A673 (cell line): ENCODE data around the gene UPK1B. TPM values are rescaled to one million over a fixed set of nuclear protein-coding genes. Genes with fewer than 3 reads are reported as not detected.

ENCODE experiments used
- BruUV-seq: library from RNA; stranded (reverse); fragments of 400-500 nt; replicated peaks from 2 replicates; lab custom pipeline; 2021; lab: Mats Ljungman, UMichigan
- CTCF ChIA-PET: fragments of 300-600 bp; sonication (Branson Sonifier 250); formaldehyde crosslinking; loops from one replicate; lab custom pipeline; 2022; ENCODE audit warnings: antibody characterized with exemption; lab: Charles Lee
- POLR2A ChIA-PET: fragments of 300-600 bp; sonication (Branson Sonifier 250); formaldehyde crosslinking; loops from one replicate; lab custom pipeline; 2022; ENCODE audit warnings: antibody characterized with exemption; ENCODE audit not compliant: low non-redundant PET; lab: Charles Lee
- DNase-seq: peaks from one replicate; pipeline ENCODE4 v3.0.0-alpha.2; 2015; ENCODE audit warnings: low spot score
- H3K27ac ChIP-seq: fragments of 200-600 bp; sonication (generic); 2 replicates; pipeline ENCODE4 v1.5.1; 2016; ENCODE audit warnings: mixed run types, low read depth, mild to moderate bottlenecking, mixed read lengths, antibody characterized with exemption, low read length; ENCODE audit not compliant: poor library complexity, severe bottlenecking
- H3K27me3 ChIP-seq: fragments of 200-600 bp; sonication (generic); replicated peaks from 2 replicates; pipeline ENCODE4 v1.6.1; 2017; ENCODE audit warnings: mixed run types, low read depth, mild to moderate bottlenecking, mixed read lengths, antibody characterized with exemption, low read length; ENCODE audit not compliant: insufficient read depth, poor library complexity
- H3K36me3 ChIP-seq: fragments of 200-600 bp; sonication (generic); 2 replicates; pipeline ENCODE4 v1.6.1; 2016; ENCODE audit warnings: mixed run types, mild to moderate bottlenecking, mixed read lengths, antibody characterized with exemption, low read length; ENCODE audit not compliant: insufficient read depth, poor library complexity, severe bottlenecking
- H3K4me1 ChIP-seq: fragments of 200-600 bp; sonication (generic); 2 replicates; pipeline ENCODE4 v1.6.1; 2017; ENCODE audit warnings: mixed run types, mild to moderate bottlenecking, mixed read lengths, antibody characterized with exemption, low read length; ENCODE audit not compliant: insufficient read depth, poor library complexity, severe bottlenecking
- H3K4me3 ChIP-seq: fragments of 200-600 bp; sonication (generic); 2 replicates; pipeline ENCODE4 v1.5.1; 2016; ENCODE audit warnings: low read depth, mixed run types, mild to moderate bottlenecking, mixed read lengths, low read length; ENCODE audit not compliant: poor library complexity, severe bottlenecking
- H3K9me3 ChIP-seq: fragments of 200-600 bp; sonication (generic); 2 replicates; pipeline ENCODE4 v1.6.1; 2016; ENCODE audit warnings: mixed run types, low read depth, mild to moderate bottlenecking, mixed read lengths, antibody characterized with exemption, low read length; ENCODE audit not compliant: poor library complexity, severe bottlenecking
- EZH2 ChIP-seq: fragments of 200-600 bp; sonication (generic); IDR thresholded peaks from 2 replicates; pipeline ENCODE4 v1.6.1; 2017; ENCODE audit warnings: borderline replicate concordance, low read depth, mild to moderate bottlenecking, mixed read lengths, antibody characterized with exemption, low read length; ENCODE audit not compliant: poor library complexity, severe bottlenecking
- intact Hi-C: fragments of 100-400 bp; cut with micrococcal nuclease; formaldehyde crosslinking; loops from one replicate; pipeline ENCODE4 v1.10.0; 2022; ENCODE audit not compliant: unreplicated experiment
- total RNA-seq: library from RNA; stranded (reverse); gene quantifications from 2 replicates; pipeline ENCODE4 v1.2.3, GENCODE V29; 2021
- TF ChIP-seq, protein P1 (sequence below): fragments of 300-800, 200-600 bp; sonication (generic); conservative IDR thresholded peaks from 2 replicates; pipeline ENCODE4 v1.5.1; 2017; ENCODE audit warnings: low read depth, mild to moderate bottlenecking, antibody characterized with exemption, low read length, moderate library complexity, mixed read lengths

UPK1B gene
- total RNA-seq, 1 experiment from 2014 or later = not detected

DNA sequence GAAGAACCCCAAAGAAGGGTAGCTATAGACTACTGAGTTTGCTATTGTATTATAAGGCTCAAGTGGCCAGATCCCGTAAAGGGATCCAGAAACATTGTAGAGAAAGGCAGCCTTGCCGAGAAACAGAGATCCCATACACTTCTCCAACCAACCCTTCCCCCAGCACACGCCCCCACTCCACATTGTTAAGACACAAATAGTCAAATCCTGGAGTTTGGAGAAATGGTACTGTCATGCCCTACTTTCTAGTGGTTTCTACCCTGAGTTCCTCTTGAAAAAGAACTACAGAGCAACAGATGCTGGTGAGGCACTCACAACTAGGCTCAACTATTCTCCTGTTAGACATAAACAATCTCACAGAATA, 34.1 kb downstream of the UPK1B start:
- no peaks in the 10 kb centered on the region for H3K4me1 ChIP-seq
- POLR2A ChIA-PET = no interaction called here
- intact Hi-C loops = no loop called here
- no peaks in the 10 kb centered on the region for H3K36me3 ChIP-seq
- BruUV-seq = no TSS peak
- H3K9me3 ChIP-seq = no peaks in the 10 kb centered on the region
- DNase-seq = no peak
- no peak overlapping the region for H3K27ac ChIP-seq
- H3K4me3 ChIP-seq = no peak overlapping the region
- H3K27me3 ChIP-seq = no peaks in the 10 kb centered on the region
- CTCF ChIA-PET = no interaction called here
- TF ChIP-seq EZH2 = no peak
- TF ChIP-seq, protein P1, sequence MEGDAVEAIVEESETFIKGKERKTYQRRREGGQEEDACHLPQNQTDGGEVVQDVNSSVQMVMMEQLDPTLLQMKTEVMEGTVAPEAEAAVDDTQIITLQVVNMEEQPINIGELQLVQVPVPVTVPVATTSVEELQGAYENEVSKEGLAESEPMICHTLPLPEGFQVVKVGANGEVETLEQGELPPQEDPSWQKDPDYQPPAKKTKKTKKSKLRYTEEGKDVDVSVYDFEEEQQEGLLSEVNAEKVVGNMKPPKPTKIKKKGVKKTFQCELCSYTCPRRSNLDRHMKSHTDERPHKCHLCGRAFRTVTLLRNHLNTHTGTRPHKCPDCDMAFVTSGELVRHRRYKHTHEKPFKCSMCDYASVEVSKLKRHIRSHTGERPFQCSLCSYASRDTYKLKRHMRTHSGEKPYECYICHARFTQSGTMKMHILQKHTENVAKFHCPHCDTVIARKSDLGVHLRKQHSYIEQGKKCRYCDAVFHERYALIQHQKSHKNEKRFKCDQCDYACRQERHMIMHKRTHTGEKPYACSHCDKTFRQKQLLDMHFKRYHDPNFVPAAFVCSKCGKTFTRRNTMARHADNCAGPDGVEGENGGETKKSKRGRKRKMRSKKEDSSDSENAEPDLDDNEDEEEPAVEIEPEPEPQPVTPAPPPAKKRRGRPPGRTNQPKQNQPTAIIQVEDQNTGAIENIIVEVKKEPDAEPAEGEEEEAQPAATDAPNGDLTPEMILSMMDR = no peak

DNA sequence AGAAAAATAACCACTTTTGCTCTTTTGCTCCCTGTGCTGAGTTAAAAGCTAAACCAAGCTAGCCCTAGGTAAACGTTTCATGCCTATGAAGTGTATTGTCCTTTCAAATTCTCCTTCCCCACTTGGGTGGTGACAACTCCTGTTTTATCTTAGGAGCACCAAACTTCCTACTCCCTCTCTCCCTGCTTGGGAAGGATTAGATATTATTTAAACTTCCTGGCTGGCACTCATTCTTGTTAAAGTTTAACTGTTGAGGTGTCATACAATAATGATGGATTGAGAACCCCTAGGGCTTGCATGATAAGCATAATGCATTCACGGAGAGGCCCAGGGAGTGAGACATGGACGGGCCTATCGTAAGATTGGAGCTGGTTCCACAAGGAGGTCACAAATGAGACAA, 37.8 kb downstream of the UPK1B start:
- POLR2A ChIA-PET = no interaction called here

DNA sequence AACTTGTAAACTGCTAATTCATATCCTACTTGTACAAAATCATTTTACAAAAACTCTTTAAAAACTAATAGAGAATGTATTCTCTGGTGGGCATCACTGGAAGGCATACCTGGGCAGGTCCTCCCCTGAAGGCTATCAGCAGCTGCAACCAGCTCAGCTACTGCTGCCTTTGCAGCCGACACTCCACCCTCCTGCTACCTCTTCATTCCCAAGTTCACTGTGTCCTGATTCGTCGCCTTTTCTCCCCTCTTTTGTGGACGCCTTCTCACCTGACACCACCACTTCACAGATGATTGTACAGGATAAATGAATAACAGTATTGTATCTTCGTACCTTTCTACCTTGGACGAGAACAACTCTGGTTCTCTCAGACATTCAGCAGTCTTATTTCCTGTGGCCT, 38.4 kb downstream of the UPK1B start:
- TF ChIP-seq EZH2 = no peak
- TF ChIP-seq, protein P1 = no peak

More for the DNA sequence above, 37.8 kb downstream of the UPK1B start:
- H3K4me1 ChIP-seq = no peaks in the 10 kb centered on the region
- no peak for TF ChIP-seq EZH2
- TF ChIP-seq, protein P1 = no peak
- H3K27me3 ChIP-seq = no peaks in the 10 kb centered on the region
- H3K27ac ChIP-seq = no peak overlapping the region
- CTCF ChIA-PET = interaction anchor here (0.7 kb wide), 1 partner anchor 433 kb away, joined by 7 read pairs; no protein-coding TSS in a partner anchor
- H3K36me3 ChIP-seq = peaks cover 4% of the 10 kb centered on the region
- no peak overlapping the region for H3K4me3 ChIP-seq
- no TSS peak for BruUV-seq
- H3K9me3 ChIP-seq = no peaks in the 10 kb centered on the region
- intact Hi-C loops = no loop called here
- DNase-seq = no peak

More for the DNA sequence above, 38.4 kb downstream of the UPK1B start:
- ChIA-PET CTCF (no interaction called here), POLR2A (no interaction called here)
- Histone ChIP-seq H3K27me3 (no peaks in the 10 kb centered on the region), H3K9me3 (no peaks in the 10 kb centered on the region), H3K4me3 (no peak overlapping the region), H3K36me3 (peaks cover 5% of the 10 kb centered on the region), H3K4me1 (no peaks in the 10 kb centered on the region), H3K27ac (no peak overlapping the region)
- no TSS peak for BruUV-seq
- DNase-seq = no peak
- intact Hi-C loops = no loop called here
